ENCODE results near the gene CLCNKA. TPM values are rescaled to one million over a fixed set of nuclear protein-coding genes. Genes with fewer than 3 reads are reported as not detected.

The CLCNKA gene
- total RNA-seq, 2 experiments from 2014 or later = not detected

DNA sequence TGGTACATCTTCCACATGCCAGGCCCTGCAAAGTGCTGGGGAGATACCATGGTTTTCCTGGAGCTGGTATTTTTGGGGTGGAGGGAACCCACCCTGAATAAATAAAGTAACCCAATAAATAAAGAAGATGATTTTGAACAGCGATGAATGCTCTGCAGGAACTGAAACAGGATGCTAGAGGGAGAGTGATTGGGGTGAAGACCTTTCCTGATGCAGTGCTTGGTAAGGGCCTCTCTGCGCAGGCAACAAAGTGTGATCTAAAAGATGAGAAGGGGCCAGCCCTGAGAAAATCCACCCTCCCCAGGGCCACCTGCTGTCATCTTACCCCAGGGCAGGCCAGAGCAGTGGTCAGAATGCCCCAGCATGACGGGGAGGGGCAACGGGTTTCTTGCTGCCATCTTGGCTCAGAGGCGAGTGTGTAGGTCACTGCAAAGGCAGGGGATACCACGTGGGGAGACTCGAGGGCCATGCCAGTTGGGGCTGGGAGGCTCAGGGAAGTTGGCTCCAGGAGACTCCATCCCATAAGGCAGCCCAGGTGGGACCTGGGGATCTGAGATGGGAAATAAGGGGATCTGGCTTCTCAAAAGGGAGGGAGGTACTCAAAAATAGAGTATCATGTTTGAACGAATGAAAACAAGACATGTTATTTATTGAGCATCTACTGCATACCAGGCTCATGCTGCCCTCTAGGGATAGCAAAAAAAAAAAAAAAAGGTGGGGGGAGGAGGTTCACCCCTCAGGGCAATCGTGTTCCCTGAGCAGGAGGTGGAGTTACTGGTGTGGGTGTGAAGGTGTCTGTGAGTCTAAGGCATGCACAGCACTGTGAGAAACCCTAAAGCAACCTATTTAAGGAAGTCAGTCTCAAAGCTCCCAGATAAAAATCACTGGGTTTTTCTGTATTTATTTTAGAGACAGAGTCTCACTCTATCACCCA is 15.0 kb upstream of the CLCNKA start:
- no peak overlapping the region for H3K4me2 ChIP-seq (ENCODE audit: low read length)
- no TSS peak for BruUV-seq (replicated peaks)

DNA sequence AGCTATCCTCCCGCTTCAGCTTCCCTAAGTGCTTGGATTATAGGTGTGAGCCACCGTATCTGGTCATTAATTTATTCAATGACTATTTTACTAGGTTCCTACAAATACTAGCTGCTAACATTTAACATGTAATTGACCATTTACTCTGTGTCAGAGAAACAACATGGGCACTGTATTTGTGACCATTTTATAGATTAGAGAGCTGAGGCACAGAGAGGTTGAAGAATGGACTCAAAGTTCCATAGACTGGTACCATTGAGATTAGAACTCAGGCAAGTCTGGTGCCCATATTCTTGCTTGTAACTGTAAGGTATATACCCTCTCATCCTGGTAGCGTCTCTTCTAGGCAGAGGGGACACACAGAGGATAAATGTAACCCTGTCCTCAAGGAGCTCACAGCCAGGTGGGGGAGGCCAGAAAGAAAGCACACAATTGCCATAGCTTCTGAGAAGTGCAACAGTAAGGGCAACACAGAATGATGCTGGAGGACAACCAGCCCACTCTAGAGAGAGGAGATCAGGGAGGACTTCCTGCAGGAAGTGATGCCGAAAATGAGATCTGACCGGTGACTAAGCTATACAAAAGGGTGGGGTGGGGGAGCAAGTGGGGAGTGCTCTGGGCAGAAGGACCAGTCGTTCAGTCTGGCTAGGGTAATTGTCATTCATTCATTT is 14.0 kb upstream of the CLCNKA start:
- H3K36me3 ChIP-seq (ENCODE audit: insufficient read depth, low read length) = no peaks in the 10 kb centered on the region
- no peak for TF ChIP-seq EZH2phosphoT487 (IDR thresholded peaks at IDR 0.05; ENCODE audit: borderline replicate concordance, low read depth, low read length)
- TF ChIP-seq, protein P1, sequence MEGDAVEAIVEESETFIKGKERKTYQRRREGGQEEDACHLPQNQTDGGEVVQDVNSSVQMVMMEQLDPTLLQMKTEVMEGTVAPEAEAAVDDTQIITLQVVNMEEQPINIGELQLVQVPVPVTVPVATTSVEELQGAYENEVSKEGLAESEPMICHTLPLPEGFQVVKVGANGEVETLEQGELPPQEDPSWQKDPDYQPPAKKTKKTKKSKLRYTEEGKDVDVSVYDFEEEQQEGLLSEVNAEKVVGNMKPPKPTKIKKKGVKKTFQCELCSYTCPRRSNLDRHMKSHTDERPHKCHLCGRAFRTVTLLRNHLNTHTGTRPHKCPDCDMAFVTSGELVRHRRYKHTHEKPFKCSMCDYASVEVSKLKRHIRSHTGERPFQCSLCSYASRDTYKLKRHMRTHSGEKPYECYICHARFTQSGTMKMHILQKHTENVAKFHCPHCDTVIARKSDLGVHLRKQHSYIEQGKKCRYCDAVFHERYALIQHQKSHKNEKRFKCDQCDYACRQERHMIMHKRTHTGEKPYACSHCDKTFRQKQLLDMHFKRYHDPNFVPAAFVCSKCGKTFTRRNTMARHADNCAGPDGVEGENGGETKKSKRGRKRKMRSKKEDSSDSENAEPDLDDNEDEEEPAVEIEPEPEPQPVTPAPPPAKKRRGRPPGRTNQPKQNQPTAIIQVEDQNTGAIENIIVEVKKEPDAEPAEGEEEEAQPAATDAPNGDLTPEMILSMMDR (conservative IDR thresholded peaks at IDR 0.05; ENCODE audit: low read length) = no peak
- POLR2A ChIA-PET = interaction anchor here (0.6 kb wide), 1 partner anchor 165 kb away, joined by 5 read pairs; no protein-coding TSS in a partner anchor
- H3K79me2 ChIP-seq (ENCODE audit: insufficient read depth, low read depth, low read length) = no peaks in the 10 kb centered on the region
- CTCF ChIA-PET (ENCODE audit: unreplicated experiment) = interaction anchor here (0.5 to 1.4 kb wide), 5 partner anchors 10 to 528 kb away, joined by 3 to 10 read pairs (median 4); no protein-coding TSS in a partner anchor
- DNase-seq (ENCODE audit: low spot score) = no peak
- no peaks in the 10 kb centered on the region for H4K20me1 ChIP-seq (ENCODE audit: insufficient read depth, low read length)
- no peak overlapping the region for H3K4me3 ChIP-seq (ENCODE audit: low read depth, low read length, poor library complexity, severe bottlenecking)
- no peaks in the 10 kb centered on the region for H3K9me2 ChIP-seq (ENCODE audit: insufficient read depth, low read length)
- no peak overlapping the region for H3K27ac ChIP-seq (ENCODE audit: low read depth, low read length, poor library complexity, severe bottlenecking)
- intact Hi-C loops (cut with micrococcal nuclease; ENCODE audit: unreplicated experiment) = loop anchor here (2.0 to 10.0 kb wide), 3 partner anchors 25 to 206 kb away; no protein-coding TSS in a partner anchor
- no TSS peak for BruUV-seq (replicated peaks)
- no peaks in the 10 kb centered on the region for H3K9me3 ChIP-seq (ENCODE audit: low read length)
- H2AFZ ChIP-seq (ENCODE audit: low read length) = no peak overlapping the region
- H3K4me1 ChIP-seq (ENCODE audit: insufficient read depth, low read length, poor library complexity, severe bottlenecking) = peaks cover 13% of the 10 kb centered on the region
- no peak overlapping the region for H3K4me2 ChIP-seq (ENCODE audit: low read length)

More for the DNA sequence above, 15.0 kb upstream of the CLCNKA start:
- H3K79me2 ChIP-seq (ENCODE audit: insufficient read depth, low read depth, low read length) = no peaks in the 10 kb centered on the region
- no peaks in the 10 kb centered on the region for H3K9me3 ChIP-seq (ENCODE audit: low read length)
- intact Hi-C loops (cut with micrococcal nuclease; ENCODE audit: unreplicated experiment) = loop anchor here (5.0 to 10.0 kb wide), 2 partner anchors 178 to 205 kb away; no protein-coding TSS in a partner anchor
- no peak overlapping the region for H3K4me3 ChIP-seq (ENCODE audit: low read depth, low read length, poor library complexity, severe bottlenecking)
- H3K36me3 ChIP-seq (ENCODE audit: insufficient read depth, low read length) = no peaks in the 10 kb centered on the region
- no peak overlapping the region for H3K27ac ChIP-seq (ENCODE audit: low read depth, low read length, poor library complexity, severe bottlenecking)
- no peaks in the 10 kb centered on the region for H4K20me1 ChIP-seq (ENCODE audit: insufficient read depth, low read length)
- TF ChIP-seq, protein P1 (conservative IDR thresholded peaks at IDR 0.05; ENCODE audit: low read length) = peak; percentile 46
- TF ChIP-seq EZH2phosphoT487 (IDR thresholded peaks at IDR 0.05; ENCODE audit: borderline replicate concordance, low read depth, low read length) = no peak
- no peaks in the 10 kb centered on the region for H3K9me2 ChIP-seq (ENCODE audit: insufficient read depth, low read length)
- CTCF ChIA-PET (ENCODE audit: unreplicated experiment) = interaction anchor here (0.5 to 1.4 kb wide), 3 partner anchors 9 to 192 kb away, joined by 3 read pairs; no protein-coding TSS in a partner anchor
- POLR2A ChIA-PET = no interaction called here
- DNase-seq (ENCODE audit: low spot score) = peak; percentile 26
- H2AFZ ChIP-seq (ENCODE audit: low read length) = no peak overlapping the region
- peaks cover 8% of the 10 kb centered on the region for H3K4me1 ChIP-seq (ENCODE audit: insufficient read depth, low read length, poor library complexity, severe bottlenecking)
